ENCODE results near the gene NAA80.

GRCh38 chr3:50322386-50323091 is 23.3 kb upstream of the NAA80 start, which contains the start of gene HYAL2:
- peak in 1 of 2 donors; percentile 6 for TF ChIP-seq POLR2A (IDR thresholded peaks at IDR 0.05)
- no peak for TF ChIP-seq CTCF (IDR thresholded peaks at IDR 0.05)
